Adipose tissue (tissue), 3 donors: ENCODE results near the gene DPAGT1. TPM values are rescaled to one million over a fixed set of nuclear protein-coding genes. Genes with fewer than 3 reads are reported as not detected.

Source experiments
- polyA plus RNA-seq, 3 donors: library from polyadenylated mRNA; stranded (reverse); fragments of 200-250 nt; gene quantifications; one replicate each; pipeline ENCODE4 v1.2.3, GENCODE V29; 2013
- donor health status: healthy with polysubstance abuse.
- donor health status: Bipolar disorder and iron deficiency.
- donor health status: healthy.

The DPAGT1 gene
- polyA plus RNA-seq, 3 donors, result 20.0 to 28.9 (median 24.0) TPM

Other genes starting within 250 kb of the DPAGT1 start
- under 1 TPM; 0.22 to 1.00 (median 0.46) TPM for gene CXCR5, start 218.0 kb downstream of the DPAGT1 start, polyA plus RNA-seq
- gene BCL9L, start 175.9 kb downstream of the DPAGT1 start, polyA plus RNA-seq, result 10 to 100 TPM; 13.9 to 28.9 (median 22.8) TPM
- under 1 TPM in 2 of 3 donors, not detected in 1; 0.14 to 0.16 TPM for gene UPK2, start 145.6 kb downstream of the DPAGT1 start, polyA plus RNA-seq
- gene FOXR1, start 130.1 kb downstream of the DPAGT1 start, polyA plus RNA-seq, result not detected
- 10 to 100 TPM in 2 of 3 donors, 1 to 10 TPM in 1; 6.1 to 28.3 (median 13.7) TPM for gene CENATAC, start 103.7 kb downstream of the DPAGT1 start, polyA plus RNA-seq
- gene RPS25, start 83.5 kb downstream of the DPAGT1 start, polyA plus RNA-seq, result 1,000 to 10,000 TPM; 1,274 to 4,411 (median 1,949) TPM
- gene TRAPPC4, start 83.1 kb downstream of the DPAGT1 start, polyA plus RNA-seq, result 10 to 100 TPM; 24.1 to 48.4 (median 46.6) TPM
- gene SLC37A4, start 71.0 kb downstream of the DPAGT1 start, polyA plus RNA-seq, result 10 to 100 TPM in 2 of 3 donors, 1 to 10 TPM in 1; 7.4 to 37.9 (median 13.2) TPM
- 10 to 100 TPM; 37.7 to 73.2 (median 41.1) TPM for gene HYOU1, start 44.6 kb downstream of the DPAGT1 start, polyA plus RNA-seq
- 10 to 100 TPM; 20.5 to 35.2 (median 30.7) TPM for gene VPS11, start 34.0 kb downstream of the DPAGT1 start, polyA plus RNA-seq
- gene HMBS, start 17.0 kb downstream of the DPAGT1 start, polyA plus RNA-seq, result 10 to 100 TPM; 13.7 to 23.3 (median 14.7) TPM
- gene C2CD2L, start 5.5 kb upstream of the DPAGT1 start, polyA plus RNA-seq, result 1 to 10 TPM; 3.1 to 6.7 (median 5.2) TPM
- 10 to 100 TPM in 1 of 3 donors, 1 to 10 TPM in 2; 9.1 to 15.4 (median 9.7) TPM for gene HINFP, start 19.7 kb upstream of the DPAGT1 start, polyA plus RNA-seq
- gene ABCG4, start 47.2 kb upstream of the DPAGT1 start, polyA plus RNA-seq, result under 1 TPM; 0.01 to 0.34 (median 0.06) TPM
- 10 to 100 TPM in 2 of 3 donors, 1 to 10 TPM in 1; 7.1 to 15.4 (median 10.3) TPM for gene NLRX1, start 66.9 kb upstream of the DPAGT1 start, polyA plus RNA-seq
- gene NHERF4, start 83.6 kb upstream of the DPAGT1 start, polyA plus RNA-seq, result under 1 TPM; 0.17 to 0.27 (median 0.22) TPM
- gene CBL, start 104.5 kb upstream of the DPAGT1 start, polyA plus RNA-seq, result 1 to 10 TPM; 1.7 to 7.3 (median 5.8) TPM
- 100 to 1,000 TPM in 2 of 3 donors, 10 to 100 TPM in 1; 45.3 to 517 (median 120) TPM for gene MCAM, start 215.3 kb upstream of the DPAGT1 start, polyA plus RNA-seq
- 10 to 100 TPM in 2 of 3 donors, 1 to 10 TPM in 1; 8.8 to 16.3 (median 11.1) TPM for gene RNF26, start 232.7 kb upstream of the DPAGT1 start, polyA plus RNA-seq
- gene C1QTNF5, start 239.0 kb upstream of the DPAGT1 start, polyA plus RNA-seq, result 10 to 100 TPM; 13.1 to 45.3 (median 26.5) TPM
- gene MFRP, start 244.9 kb upstream of the DPAGT1 start, polyA plus RNA-seq, result under 1 TPM in 2 of 3 donors, not detected in 1; 0.03 to 0.11 TPM